ENCODE results near the gene WNT2. TPM values are rescaled to one million over a fixed set of nuclear protein-coding genes. Genes with fewer than 3 reads are reported as not detected.

Gene WNT2
- total RNA-seq, 1 experiment from 2014 or later = not detected

- no peak for DNase-seq
- no peaks in the 10 kb centered on the region for H3K4me1 ChIP-seq (replicated peaks; ENCODE audit: insufficient read depth)
- H4K20me1 ChIP-seq (ENCODE audit: insufficient read depth) = no peaks in the 10 kb centered on the region
- H3K27ac ChIP-seq = no peak overlapping the region
- intact Hi-C loops (cut with micrococcal nuclease; ENCODE audit: unreplicated experiment) = no loop called here
- H3K27me3 ChIP-seq (ENCODE audit: insufficient read depth, low read depth) = no peaks in the 10 kb centered on the region
- no peak overlapping the region for H2AFZ ChIP-seq
- H3K9me2 ChIP-seq (ENCODE audit: insufficient read depth) = no peaks in the 10 kb centered on the region
- ChIA-PET CTCF (no interaction called here), POLR2A (ENCODE audit: unreplicated experiment) (no interaction called here)
- no peaks in the 10 kb centered on the region for H3K36me3 ChIP-seq (ENCODE audit: low read depth)
- H3K79me2 ChIP-seq (ENCODE audit: low read depth) = no peaks in the 10 kb centered on the region
- H3K4me3 ChIP-seq = no peak overlapping the region
- TF ChIP-seq EZH2 (IDR thresholded peaks at IDR 0.05; ENCODE audit: low read depth) = no peak
- TF ChIP-seq, protein P1, sequence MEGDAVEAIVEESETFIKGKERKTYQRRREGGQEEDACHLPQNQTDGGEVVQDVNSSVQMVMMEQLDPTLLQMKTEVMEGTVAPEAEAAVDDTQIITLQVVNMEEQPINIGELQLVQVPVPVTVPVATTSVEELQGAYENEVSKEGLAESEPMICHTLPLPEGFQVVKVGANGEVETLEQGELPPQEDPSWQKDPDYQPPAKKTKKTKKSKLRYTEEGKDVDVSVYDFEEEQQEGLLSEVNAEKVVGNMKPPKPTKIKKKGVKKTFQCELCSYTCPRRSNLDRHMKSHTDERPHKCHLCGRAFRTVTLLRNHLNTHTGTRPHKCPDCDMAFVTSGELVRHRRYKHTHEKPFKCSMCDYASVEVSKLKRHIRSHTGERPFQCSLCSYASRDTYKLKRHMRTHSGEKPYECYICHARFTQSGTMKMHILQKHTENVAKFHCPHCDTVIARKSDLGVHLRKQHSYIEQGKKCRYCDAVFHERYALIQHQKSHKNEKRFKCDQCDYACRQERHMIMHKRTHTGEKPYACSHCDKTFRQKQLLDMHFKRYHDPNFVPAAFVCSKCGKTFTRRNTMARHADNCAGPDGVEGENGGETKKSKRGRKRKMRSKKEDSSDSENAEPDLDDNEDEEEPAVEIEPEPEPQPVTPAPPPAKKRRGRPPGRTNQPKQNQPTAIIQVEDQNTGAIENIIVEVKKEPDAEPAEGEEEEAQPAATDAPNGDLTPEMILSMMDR (conservative IDR thresholded peaks at IDR 0.05) = no peak
- H3F3A ChIP-seq (ENCODE audit: insufficient read depth, low read depth) = no peaks in the 10 kb centered on the region
- H3K9me3 ChIP-seq (ENCODE audit: insufficient read depth, low read depth) = no peaks in the 10 kb centered on the region
- BruUV-seq (replicated peaks) = no TSS peak
- no peak overlapping the region for H3K4me2 ChIP-seq
These were observed 50.7 kb downstream of the WNT2 start for GRCh38 chr7:117272017-117272759.

- ChIA-PET POLR2A (ENCODE audit: unreplicated experiment) (no interaction called here), CTCF (no interaction called here)
- TF ChIP-seq, protein P1 (conservative IDR thresholded peaks at IDR 0.05) = no peak
- TF ChIP-seq EZH2 (IDR thresholded peaks at IDR 0.05; ENCODE audit: low read depth) = no peak
- no TSS peak for BruUV-seq (replicated peaks)
- intact Hi-C loops (cut with micrococcal nuclease; ENCODE audit: unreplicated experiment) = no loop called here
- Histone ChIP-seq H3F3A (ENCODE audit: insufficient read depth, low read depth) (no peaks in the 10 kb centered on the region), H2AFZ (no peak overlapping the region), H3K9me3 (ENCODE audit: insufficient read depth, low read depth) (peaks cover 3% of the 10 kb centered on the region; the same call in 1 of the 2 replicates), H3K27ac (no peak overlapping the region), H4K20me1 (ENCODE audit: insufficient read depth) (no peaks in the 10 kb centered on the region), H3K27me3 (ENCODE audit: insufficient read depth, low read depth) (no peaks in the 10 kb centered on the region), H3K4me3 (no peak overlapping the region), H3K9me2 (ENCODE audit: insufficient read depth) (no peaks in the 10 kb centered on the region), H3K4me2 (no peak overlapping the region), H3K4me1 (replicated peaks; ENCODE audit: insufficient read depth) (no peaks in the 10 kb centered on the region), H3K79me2 (ENCODE audit: low read depth) (no peaks in the 10 kb centered on the region), H3K36me3 (ENCODE audit: low read depth) (no peaks in the 10 kb centered on the region)
- no peak for DNase-seq
These were observed 51.3 kb downstream of the WNT2 start for GRCh38 chr7:117271566-117271965.

- DNase-seq = no peak
- peaks cover 8% of the 10 kb centered on the region; the same call in 1 of the 2 replicates for H3K9me3 ChIP-seq (ENCODE audit: insufficient read depth, low read depth)
- CTCF ChIA-PET = no interaction called here
- H3K4me3 ChIP-seq = no peak overlapping the region
- no peaks in the 10 kb centered on the region for H3F3A ChIP-seq (ENCODE audit: insufficient read depth, low read depth)
- no TSS peak for BruUV-seq (replicated peaks)
- POLR2A ChIA-PET (ENCODE audit: unreplicated experiment) = no interaction called here
- intact Hi-C loops (cut with micrococcal nuclease; ENCODE audit: unreplicated experiment) = no loop called here
- no peaks in the 10 kb centered on the region for H3K4me1 ChIP-seq (replicated peaks; ENCODE audit: insufficient read depth)
- no peak overlapping the region for H2AFZ ChIP-seq
- no peak overlapping the region for H3K4me2 ChIP-seq
- H4K20me1 ChIP-seq (ENCODE audit: insufficient read depth) = no peaks in the 10 kb centered on the region
- H3K9me2 ChIP-seq (ENCODE audit: insufficient read depth) = no peaks in the 10 kb centered on the region
- TF ChIP-seq, protein P1 (conservative IDR thresholded peaks at IDR 0.05) = no peak
- no peak overlapping the region for H3K27ac ChIP-seq
- no peaks in the 10 kb centered on the region for H3K79me2 ChIP-seq (ENCODE audit: low read depth)
- no peaks in the 10 kb centered on the region for H3K36me3 ChIP-seq (ENCODE audit: low read depth)
- H3K27me3 ChIP-seq (ENCODE audit: insufficient read depth, low read depth) = no peaks in the 10 kb centered on the region
These were observed 52.5 kb downstream of the WNT2 start for GRCh38 chr7:117270371-117270770.
